Head of caudate nucleus (tissue), 42 donors: ENCODE measurements around the gene SMAD1.
"Not testable (repeated sequence)": the region's sequence is repeated elsewhere in the genome, so short reads cannot be mapped to it uniquely, and the experiment has no call there.

ENCODE experiments used
- DNase-seq, 42 donors: peaks; one replicate each; pipeline versions ENCODE4 v3.0.0 to v3.0.0-alpha.2; 2020 to 2021; ENCODE audit warnings: mixed read lengths in 7 of 42
- intact Hi-C: fragments of 100-400 bp; cut with DNase I; formaldehyde crosslinking; loops from one replicate; pipeline ENCODE4 v1.15.0; 2022

Gene SMAD1

DNA sequence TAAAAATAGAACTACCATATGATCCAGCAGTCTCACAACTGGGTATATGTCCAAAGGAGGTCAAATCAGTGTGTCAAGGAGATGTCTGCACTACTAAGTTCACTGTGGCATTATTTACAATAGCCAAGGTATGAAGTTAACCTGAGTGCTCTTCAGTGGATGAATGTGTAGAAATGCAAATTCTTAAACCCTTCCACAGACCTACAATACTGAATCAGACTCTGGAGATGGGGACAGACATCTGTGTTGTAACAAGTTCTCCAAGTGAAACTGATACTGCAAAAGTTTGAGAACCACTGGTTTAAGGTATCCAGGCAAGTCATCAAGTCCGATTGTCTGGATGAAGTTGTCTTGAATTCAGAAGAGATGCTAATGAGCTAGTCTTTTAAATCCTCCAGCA, 38.5 kb downstream of the SMAD1 start:
- intact Hi-C loops = no loop called here
- no peak for DNase-seq

- no peak for DNase-seq
- intact Hi-C loops = no loop called here
Measured at GRCh38 chr4:145521282-145521681, 39.6 kb downstream of the SMAD1 start.

GRCh38 chr4:145523117-145523516, 41.5 kb downstream of the SMAD1 start:
- intact Hi-C loops = no loop called here
- no peak for DNase-seq

- peak in 1 of 42 donors; percentile 25 for DNase-seq
- intact Hi-C loops = no loop called here
Measured at GRCh38 chr4:145524552-145524951, 42.9 kb downstream of the SMAD1 start.

DNA sequence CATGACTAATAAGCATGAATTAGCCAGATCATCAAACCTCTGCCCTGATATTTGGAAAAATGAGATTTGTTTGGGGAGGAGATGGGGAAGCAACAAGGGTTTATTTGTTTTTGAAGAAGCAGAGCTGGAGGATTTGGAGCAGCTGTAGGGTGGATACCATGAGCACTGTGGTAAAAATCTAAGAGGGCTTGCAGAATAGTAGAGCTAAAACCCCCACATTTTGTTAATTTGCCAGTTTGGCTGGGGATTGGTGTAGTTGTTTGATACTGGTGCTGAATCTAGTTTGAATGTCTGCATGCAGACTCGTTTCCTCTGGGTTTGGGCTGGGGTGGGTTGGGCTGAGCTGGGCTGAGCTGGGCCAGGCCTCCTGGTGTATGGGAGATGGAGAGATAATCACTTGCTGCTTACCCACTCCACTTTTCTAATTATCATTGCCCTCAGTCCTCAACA, 43.7 kb downstream of the SMAD1 start:
- intact Hi-C loops = no loop called here
- peak in 7 of 42 donors; percentile 13 to 34 (median 23) for DNase-seq

- DNase-seq = no peak
- intact Hi-C loops = no loop called here
Measured at GRCh38 chr4:145527773-145528172, 46.1 kb downstream of the SMAD1 start.

DNA sequence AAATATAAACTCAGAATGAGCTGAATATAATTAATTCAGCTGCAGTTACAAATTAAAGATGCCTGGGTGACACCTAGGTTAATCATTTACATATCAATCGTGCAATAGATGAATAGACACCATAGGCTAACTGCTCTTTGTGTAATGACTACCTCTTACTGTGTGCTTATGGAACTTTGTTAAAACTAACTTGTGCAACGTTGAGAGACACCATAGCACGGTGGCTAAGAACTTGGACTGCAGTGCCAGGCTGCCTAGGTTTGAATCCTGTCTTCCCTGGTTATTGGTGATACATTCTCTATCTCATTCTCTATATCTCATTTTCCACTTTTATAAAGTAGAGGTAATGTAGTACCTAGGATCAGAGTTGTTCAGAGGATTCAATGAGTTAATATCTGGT, 46.9 kb downstream of the SMAD1 start:
- no peak for DNase-seq
- intact Hi-C loops = no loop called here

- DNase-seq = no peak
- intact Hi-C loops = no loop called here
Measured at GRCh38 chr4:145530189-145530588, 48.5 kb downstream of the SMAD1 start.

DNA sequence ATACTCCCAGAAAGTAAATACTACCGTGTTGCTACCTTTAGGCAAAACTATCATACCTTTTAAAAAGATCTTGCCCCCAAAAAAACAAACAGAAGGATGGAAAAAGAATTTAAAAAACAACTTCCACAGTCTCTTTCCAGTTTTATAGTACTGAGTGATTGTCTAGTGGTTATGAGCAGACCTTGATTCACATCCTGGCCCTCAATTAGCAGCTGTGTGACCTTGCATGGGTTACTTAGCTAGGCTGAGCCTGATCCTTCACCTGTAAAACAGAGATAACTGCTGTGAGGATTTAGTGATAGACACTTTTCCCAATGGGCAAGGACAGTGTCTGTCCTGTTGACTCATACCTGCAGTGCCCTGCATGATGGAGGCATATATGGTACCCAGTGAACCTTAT, 49.0 kb downstream of the SMAD1 start:
- DNase-seq = no peak
- intact Hi-C loops = no loop called here

- intact Hi-C loops = no loop called here
- DNase-seq = peak in 41 of 42 donors; percentile 14 to 80 (median 56)
Measured at GRCh38 chr4:145531223-145531622, 49.6 kb downstream of the SMAD1 start.

DNA sequence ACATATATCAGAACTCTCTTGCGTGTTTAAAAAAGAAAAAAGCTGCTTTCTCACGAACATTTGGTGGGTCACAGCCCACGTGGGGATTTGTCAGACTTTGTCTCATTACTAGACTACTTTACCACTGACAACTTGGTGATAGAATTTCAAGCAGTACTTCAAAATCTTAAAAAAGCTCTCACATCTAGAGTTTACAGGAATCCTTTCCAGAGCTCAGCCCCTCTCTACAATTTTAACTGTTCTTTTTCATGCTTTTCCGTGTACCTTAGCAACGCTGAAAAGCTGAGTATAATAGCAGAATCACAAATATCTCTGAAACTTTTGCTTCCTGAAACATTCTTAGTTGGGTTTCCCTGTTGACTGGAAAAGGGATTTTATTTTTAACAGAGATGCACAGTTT, 50.2 kb downstream of the SMAD1 start:
- DNase-seq = peak in 6 of 42 donors; percentile 8 to 53 (median 23)

GRCh38 chr4:145533001-145533400, 51.3 kb downstream of the SMAD1 start:
- intact Hi-C loops = no loop called here
- no peak for DNase-seq

More for the DNA sequence above, 50.2 kb downstream of the SMAD1 start:
- intact Hi-C loops = no loop called here

DNA sequence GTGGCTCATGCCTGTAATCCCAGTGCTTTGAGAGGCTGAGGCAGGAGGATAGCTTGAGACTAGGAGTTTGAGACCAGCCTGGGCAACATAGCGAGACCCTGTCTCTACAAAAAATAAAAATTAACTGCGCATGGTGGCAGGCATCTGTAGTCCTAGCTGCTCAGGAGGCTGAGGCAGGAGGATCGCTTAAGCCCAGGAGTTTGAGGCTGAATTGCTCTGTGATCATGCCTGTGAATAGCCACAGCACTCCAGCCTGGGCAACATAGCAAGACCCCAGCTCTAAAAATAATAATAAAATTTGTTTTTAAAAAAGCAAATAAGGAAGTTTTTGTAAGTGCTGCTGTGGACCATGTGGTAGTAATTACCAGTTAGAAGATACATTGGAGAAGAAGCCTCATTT, 51.8 kb downstream of the SMAD1 start:
- intact Hi-C loops, DNase-seq: not testable (repeated sequence)

GRCh38 chr4:145533961-145534360, 52.3 kb downstream of the SMAD1 start:
- intact Hi-C loops = no loop called here
- DNase-seq = no peak

DNA sequence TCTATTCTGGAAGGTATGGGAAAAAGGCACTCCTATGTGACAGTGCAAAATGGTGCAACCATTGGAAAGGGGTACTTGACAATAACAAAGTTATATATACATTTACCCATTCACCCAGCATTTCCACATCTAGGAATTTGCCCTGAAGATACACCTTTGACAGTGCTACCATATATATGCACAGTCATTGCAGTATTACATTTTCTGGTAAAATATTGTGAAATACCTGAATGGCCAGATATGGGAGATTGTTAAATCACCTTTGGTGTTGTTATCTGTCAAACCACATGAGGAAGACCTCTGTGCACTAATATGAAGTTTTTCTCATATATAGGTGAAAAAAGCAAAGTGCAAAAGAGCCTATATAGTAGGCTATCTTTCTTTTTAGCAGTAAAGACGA, 53.5 kb downstream of the SMAD1 start:
- intact Hi-C loops = no loop called here

DNA sequence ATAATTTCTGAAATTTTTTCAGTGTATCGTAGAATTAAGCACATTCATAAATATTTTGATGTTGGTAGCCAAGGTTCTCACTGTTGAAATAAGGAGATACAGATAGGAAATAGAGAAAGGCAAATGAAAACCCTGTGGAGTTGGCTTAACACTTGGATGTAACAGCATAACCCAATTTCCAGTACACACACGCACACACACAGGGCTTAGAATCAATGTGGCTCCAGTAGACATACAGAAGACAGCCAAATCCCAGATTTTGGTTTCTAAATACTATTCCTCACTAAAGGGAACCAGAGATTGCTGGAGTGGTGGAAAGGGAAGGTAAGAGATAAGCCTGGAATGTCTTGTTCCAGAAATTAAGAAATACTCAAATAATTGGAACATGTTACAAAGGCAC, 54.4 kb downstream of the SMAD1 start:
- intact Hi-C loops = no loop called here
- no peak for DNase-seq

More for the DNA sequence above, 53.5 kb downstream of the SMAD1 start:
- DNase-seq = no peak

DNA sequence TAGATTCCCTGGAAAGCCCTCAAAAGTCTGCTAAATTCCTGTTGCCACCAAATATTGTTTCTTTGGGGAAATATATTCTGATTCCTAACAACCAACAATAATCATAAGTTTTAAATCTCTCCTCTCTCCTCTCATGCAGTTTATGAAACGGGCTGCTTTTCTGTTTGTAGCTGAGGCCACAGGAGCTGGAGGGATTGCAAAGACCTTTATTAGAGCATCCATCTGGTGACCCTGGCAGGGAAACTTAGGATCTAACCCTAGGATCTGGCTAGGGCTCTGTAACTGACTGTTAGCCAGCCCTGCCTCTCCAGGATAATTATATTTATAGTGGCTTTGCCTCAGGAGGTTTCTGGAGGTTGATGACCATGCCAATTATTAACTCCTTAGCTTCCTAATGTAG, 56.9 kb downstream of the SMAD1 start:
- intact Hi-C loops = no loop called here
- DNase-seq = no peak

GRCh38 chr4:145539671-145540070, 58.0 kb downstream of the SMAD1 start:
- no peak for DNase-seq
- intact Hi-C loops = no loop called here

DNA sequence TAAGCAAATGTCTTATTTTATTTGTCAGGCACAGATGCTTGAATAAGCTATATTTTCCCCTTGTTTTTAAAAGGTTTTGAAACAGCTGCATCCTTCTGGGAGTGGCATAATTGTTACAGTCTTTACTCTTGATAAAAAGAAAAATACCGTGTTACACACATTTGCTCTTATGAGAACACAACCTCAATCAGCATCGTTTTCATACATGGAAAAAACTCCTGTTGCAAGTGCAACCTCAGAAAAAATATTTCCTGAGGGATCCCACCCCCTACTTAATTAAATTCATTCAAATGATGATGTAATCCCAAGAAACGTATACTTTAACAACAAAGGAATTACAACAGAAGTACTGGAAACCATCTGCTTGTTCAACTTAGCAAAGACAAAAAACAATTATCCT, 58.6 kb downstream of the SMAD1 start:
- no peak for DNase-seq
- intact Hi-C loops = no loop called here

DNA sequence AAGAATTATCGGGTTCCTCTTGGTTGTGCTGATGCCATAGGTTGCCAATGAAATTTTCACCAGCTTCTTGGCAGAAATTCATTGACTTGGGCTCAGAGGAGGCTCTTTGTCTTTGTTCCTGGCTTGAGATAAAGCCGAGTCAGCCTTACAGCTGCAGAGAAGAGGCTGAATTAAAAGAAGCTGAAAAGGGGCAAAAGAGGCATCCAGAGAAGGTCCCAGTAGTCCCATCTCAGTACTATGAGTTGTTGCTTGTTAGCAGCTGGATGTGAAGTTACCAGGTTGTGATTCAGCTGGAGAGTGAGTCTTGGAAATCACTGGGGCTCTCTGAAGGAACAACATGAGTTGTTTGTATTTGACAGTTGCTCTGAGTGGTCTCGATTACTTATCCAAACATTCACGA, 59.7 kb downstream of the SMAD1 start:
- peak in 2 of 42 donors; percentile 19 to 38 for DNase-seq
- intact Hi-C loops = no loop called here

GRCh38 chr4:145545031-145545430, 63.4 kb downstream of the SMAD1 start:
- intact Hi-C loops = no loop called here
- DNase-seq = no peak

- intact Hi-C loops = no loop called here
- no peak for DNase-seq
Measured at GRCh38 chr4:145545538-145546174, 64.0 kb downstream of the SMAD1 start.
